Hindlimb muscle (tissue), 1 donor: Measurements from ENCODE around the gene TPSG1. TPM values are rescaled to one million over a fixed set of nuclear protein-coding genes. Genes with fewer than 3 reads are reported as not detected.
"Not testable (repeated sequence)": the region's sequence is repeated elsewhere in the genome, so short reads cannot be mapped to it uniquely, and the experiment has no call there.

Experiments
- DNase-seq: peaks from one replicate; pipeline ENCODE4 v3.0.0-alpha.2; 2013
- polyA plus RNA-seq: library from polyadenylated mRNA; unstranded; fragments of 120-200 nt; gene quantifications from one replicate; pipeline ENCODE4 v1.2.1, GENCODE V29; 2013; ENCODE audit not compliant: insufficient read length

The TPSG1 gene
- polyA plus RNA-seq, 1 donor, result 1.5 TPM

DNA sequence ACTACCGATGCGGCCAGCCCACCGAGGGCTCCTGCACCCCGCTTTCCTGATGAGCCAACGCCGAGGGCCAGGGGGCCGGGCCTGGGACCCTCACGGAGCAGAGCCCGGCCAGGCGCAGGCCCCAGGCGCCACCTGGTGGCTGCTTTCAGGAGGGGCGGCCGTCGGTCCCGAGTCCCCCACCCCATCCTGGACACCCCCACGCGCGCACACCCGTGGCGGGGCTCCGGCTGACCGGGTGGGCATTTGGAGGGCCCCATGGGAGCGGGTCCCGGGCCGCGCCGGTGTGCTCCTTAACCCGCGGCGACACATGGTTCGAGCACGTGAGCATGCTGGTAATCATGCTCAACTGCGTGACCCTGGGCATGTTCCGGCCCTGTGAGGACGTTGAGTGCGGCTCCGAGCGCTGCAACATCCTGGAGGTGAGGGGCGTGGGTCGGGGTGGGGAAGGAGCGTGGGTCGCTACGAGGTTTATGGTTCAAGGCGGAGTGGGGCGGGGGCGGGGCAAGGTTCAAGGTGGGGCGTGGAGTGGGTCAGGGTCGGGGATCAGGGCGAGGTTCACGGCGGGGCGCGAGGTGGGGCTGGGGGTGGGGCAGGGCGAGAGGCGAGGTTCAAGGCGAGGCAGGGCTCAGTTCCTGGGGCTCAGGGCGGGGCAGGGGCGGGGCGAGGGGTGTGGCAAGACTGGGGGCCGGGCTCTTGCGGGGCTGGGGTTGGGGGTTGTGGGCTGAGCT is 30.2 kb downstream of the TPSG1 start:
- DNase-seq, result no peak

DNA sequence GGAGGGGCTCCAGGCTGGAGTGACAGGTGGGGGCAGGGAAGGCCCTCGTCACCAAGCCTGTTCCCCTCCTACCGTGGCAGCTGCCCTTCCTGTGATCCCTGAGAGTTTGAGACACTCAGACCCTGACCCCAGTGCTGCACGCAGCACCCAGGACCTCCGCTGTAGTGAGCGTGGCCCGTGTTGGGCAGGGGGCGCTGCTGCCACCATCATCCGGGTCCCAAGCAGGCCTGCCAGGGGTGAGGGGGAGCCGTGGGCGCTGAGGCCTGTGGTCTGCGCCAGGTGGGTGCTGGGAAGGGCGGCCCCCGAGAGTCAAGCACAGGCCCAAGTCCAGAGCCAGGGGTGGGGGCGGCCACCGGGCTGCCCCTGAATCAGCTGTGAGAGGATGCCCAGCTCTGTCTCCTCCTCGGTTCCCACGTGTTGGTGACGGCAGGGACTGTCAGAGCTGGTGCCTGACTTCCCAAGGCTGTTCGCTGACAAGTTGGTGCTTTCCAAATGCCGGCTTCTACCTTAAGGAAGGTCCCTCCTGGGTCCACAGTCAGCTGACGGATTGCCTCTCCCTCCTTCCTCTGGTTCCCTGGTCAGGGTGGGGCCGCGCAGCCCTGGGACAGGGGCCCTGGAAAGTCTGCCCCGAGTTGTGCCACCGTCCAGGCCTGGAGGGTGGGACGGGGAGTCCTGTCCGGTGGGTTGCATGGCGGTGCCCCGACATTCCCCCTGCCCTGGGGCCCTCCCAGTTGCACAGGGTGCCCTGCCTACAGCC is 31.1 kb downstream of the TPSG1 start:
- no peak for DNase-seq

DNA sequence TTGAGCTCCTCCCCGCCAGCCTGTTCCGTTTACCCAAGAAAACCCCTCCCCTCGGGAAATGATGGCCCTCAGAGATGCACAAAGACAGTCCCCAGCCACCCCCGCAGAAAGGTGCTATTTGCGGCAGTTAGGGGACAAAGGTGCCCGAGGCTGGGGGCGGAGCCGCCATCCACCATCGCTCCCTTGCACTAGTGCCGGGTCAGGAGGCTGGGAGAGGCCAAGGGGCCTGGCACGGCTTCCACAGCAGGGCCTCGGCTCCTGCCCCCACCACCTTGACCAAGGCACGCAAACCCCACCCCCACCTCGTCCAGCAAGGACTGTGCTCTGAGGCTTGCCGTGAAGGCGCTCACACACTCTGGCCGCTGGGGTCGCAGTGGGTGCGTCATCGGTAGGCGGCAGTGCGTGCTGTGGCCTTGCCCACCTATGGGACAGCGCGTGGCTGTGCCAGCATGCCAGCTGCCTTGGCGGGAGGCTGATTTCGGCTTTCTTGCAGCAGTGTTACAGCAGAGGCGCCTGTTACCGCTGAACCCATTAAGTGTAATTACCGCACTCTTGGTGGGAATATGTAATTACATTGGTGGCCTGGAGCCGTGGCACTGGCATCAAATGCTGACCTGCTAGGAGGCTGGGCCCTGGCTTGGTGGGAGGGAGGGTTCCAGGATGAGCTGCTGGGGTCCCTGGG is 31.8 kb downstream of the TPSG1 start:
- no peak for DNase-seq

DNA sequence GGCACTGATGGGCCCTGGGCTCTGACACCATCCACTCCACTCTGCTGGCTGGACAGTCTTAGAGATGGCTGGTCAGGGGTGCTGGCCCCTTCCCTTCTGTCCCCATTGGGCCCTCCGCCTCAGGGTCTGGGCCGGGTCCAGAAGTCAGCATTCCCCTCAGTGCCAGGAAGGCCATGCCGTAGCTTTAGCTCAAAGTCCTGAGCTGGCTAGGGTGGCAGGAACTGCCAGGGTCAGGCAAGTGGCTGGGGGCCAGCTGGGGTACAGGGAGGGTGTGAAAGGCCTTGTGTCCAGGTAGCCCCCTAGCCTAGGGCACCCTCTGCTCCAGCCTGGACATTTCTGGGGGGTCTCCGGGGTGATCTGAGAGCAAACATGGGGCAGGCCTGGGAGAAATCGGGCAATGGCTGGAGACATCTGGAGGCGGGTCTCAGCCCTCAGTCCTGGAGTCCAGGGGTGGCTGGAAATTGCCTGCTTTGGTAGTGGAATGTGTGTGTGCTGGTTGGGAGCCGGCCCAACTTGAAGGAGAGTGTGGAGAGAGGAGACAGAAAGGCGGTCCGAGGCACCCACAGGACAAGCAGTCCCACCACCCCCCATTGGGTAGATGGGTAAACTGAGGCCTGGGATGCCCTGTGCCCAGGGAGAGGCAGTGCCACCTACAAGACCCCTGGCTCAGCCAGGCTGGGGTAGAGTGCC is 32.5 kb downstream of the TPSG1 start:
- no peak for DNase-seq

DNA sequence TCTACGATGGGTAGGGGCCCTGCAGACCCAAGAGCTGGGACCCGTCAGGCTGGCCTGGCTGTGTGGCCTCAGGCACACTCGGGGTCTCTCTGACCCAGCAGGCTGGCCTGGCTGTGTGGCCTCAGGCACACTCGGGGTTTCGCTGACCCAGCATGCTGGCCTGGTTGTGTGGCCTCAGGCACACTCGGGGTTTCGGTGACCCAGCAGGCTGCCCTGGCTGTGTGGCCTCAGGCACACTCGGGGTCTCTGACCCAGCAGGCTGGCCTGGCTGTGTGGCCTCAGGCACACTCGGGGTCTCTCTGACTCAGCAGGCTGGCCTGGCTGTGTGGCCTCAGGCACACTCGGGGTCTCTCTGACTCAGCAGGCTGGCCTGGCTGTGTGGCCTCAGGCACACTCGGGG is 34.3 kb downstream of the TPSG1 start:
- DNase-seq, result not testable (repeated sequence)

DNA sequence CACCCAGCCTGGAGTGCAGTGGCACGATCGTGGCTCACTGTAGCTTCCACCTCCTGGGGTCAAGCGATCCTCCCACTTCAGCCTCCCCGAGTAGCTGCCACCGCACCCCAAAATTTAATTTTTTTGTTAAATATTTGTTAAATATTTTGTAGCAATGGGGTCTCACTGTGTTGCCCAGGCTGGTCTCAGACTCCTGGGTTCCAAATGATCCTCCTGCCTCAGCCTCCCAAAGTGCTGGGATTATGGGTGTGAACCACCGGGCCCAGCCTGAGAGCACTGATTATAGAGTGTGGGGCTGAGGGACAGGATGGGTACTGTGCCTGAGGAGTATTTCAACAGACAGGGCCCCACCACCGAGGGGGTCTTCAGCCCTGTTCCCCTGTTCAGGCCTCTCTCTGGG is 35.6 kb downstream of the TPSG1 start:
- no peak for DNase-seq

DNA sequence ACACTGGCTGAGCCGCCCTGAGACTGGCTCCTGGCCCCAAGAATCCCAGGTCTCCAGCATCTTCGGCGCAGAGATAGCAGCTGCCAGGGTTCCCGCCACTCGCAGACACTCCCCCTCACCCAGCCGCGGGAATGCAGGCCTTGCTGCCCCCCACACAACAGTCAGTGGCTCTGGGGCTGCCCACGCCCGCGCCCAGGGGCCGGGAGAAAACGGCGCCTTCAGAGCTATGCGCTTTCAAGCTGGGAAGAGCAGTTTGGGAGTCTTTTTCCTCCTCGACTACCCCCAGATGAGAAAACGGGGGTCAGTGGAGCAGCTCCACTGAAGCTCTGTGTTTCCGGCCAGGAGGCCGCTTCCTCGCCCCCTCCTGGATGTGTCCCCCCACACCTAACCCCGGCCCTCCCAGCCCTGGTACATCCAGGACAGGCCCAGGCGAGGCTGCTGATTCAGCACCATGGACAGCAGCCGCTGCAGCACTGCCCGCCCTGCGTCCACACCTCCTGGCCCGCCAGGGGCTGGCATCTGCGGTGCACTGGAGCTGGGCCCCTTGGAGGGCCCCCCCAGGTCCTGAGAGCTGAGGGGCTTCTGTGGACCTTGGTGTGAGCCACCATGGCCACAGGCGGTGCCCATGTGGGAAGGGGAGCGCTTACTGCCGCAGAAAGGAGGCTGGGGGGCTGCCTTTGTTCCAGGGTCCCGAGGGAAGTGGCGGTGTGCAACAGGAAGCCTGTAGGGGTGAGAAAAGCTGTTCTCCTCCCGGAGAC is 36.5 kb downstream of the TPSG1 start:
- peak; percentile 46 for DNase-seq

DNA sequence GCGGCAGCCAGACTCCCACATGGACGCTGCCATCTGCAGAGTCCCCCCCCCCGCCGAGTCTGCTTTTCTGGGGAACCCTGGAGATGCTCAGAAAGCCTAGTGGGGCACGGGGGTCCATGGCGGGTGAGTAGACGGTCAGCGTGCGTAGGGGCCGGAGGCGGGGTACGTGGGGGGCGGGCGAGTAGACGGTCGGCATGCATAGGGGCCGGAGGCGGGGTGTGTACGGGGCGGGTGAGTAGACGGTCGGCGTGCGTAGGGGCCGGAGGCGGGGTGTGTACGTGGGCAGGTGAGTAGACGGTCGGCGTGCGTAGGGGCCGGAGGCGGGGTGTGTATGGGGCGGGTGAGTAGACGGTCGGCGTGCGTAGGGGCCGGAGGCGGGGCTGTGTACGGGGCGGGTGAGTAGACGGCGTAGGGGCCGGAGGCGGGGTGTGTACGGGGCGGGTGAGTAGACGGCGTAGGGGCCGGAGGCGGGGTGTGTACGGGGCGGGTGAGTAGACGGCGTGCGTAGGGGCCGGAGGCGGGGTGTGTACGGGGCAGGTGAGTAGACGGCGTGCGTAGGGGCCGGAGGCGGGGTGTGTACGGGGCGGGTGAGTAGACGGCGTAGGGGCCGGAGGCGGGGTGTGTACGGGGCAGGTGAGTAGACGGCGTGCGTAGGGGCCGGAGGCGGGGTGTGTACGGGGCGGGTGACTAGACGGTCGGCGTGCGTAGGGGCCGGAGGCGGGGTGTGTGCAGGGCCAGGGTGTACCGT is 39.4 kb downstream of the TPSG1 start:
- not testable (repeated sequence) for DNase-seq

DNA sequence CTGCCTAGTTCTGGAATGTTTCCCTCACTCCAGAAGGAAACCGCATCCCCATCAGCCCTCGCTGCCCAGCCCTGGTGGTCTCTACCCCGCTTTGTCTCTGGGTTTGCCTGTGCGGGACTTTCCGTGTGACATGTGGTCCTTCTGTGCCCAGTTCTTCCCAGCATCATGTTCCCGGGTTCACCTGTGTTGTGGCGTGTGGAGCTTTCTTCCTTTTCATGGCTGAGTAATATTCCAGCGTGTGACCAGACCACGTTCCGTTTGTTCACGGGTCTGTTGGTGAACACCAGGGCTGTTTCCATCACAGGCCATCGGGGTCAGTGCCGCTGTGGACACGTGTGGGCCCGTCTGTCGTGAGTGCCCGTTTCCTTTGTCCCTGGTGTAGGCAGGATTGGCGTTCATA is 40.1 kb downstream of the TPSG1 start:
- no peak for DNase-seq

DNA sequence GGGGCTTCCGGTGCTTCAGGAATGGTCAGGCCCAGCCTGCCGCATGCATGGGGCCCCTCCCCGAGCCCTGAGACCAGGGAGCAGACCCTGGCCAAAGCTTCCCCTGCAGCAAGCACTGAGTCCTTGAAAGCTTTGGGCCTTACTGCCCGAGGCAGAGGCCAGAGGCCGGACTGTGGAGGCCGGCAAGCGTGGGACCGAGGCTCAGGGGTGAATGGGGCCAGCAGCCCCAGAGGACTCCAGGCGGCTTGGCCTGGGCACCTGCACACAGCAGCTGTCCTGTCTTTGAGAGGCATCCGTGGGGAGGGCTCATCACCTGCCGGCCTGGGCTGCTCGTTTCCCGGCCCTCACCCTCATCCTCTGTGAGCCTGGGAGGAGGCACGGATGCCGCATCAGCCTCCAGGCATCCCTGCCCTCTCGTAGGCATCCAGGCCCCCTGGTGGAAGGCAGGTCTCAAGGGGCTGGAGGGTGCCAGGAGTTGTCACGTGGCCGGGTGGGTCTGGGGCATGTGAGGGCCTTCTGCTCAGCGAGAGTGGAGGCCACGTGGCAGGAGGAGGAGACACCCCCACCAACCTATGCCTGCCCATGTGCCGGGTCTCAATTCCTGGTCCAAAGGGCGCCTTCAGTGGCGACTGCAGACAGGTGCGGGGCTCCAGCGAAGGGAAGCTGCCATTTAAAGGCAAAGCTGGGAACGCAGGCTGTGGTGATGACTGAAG is 40.8 kb downstream of the TPSG1 start:
- DNase-seq, result no peak

DNA sequence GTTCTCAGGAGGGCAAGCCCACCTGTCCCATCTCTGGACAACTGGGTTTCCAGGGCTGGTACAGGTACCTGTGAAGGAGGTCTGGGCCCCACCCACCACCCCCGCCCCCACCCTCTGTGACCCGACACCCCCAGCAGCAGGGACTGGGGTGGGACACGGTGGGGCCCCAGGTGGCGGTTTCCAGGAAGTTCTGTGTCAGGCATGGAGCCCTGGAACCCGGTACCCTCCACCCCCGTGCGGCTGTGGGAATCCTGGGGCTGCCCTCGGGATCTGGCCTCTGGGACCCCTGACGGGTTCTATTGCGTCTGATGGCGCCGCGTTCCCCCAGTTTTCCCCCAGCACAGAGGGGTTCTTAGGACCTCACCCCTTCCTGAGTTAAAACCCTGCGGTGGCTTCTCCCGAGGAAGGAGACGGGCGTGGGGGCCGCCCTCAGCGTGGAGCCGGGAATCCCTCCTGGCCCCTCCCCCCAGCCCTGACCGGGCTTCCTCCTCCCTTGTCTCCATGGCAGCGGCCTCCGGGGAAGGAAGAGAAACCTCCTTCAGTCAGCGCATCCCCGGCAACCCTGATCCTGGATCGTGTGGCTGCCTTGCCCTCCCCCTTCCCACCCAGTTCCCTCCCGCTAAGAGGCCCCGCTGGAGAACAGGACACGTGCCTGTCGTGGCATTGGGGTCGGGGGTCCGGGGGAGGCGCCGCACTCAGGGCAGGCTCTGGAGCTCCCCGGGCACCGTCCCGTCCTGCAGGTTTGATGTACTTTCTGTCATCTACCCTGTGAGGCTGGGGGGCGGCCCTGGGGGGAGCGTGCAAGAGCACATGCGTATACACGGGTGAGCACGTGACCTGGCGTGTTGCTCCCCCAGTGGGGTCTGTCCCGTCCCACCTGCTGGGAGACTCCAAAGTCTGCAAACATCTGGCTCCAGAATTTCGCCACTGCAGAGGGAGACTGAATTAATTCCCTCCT is 41.8 kb downstream of the TPSG1 start:
- no peak for DNase-seq

DNA sequence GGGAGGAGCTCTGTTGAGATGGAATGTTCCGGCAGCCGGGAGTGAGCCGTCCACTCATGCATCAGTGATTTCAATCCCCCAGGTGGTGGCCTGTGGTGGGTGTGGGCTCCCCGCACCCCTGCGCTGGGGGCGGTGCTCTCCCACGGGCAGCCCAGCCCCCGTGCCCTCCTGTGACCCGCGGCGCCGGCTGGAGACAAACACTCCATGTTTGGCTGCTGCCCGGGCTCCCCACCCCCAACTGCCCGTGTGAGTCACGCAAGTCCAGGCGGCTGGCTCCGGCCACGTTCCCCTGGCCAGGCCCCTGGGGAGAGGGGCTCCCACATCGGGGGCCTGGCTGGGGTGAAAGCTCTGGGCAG is 42.8 kb downstream of the TPSG1 start:
- DNase-seq, result no peak

DNA sequence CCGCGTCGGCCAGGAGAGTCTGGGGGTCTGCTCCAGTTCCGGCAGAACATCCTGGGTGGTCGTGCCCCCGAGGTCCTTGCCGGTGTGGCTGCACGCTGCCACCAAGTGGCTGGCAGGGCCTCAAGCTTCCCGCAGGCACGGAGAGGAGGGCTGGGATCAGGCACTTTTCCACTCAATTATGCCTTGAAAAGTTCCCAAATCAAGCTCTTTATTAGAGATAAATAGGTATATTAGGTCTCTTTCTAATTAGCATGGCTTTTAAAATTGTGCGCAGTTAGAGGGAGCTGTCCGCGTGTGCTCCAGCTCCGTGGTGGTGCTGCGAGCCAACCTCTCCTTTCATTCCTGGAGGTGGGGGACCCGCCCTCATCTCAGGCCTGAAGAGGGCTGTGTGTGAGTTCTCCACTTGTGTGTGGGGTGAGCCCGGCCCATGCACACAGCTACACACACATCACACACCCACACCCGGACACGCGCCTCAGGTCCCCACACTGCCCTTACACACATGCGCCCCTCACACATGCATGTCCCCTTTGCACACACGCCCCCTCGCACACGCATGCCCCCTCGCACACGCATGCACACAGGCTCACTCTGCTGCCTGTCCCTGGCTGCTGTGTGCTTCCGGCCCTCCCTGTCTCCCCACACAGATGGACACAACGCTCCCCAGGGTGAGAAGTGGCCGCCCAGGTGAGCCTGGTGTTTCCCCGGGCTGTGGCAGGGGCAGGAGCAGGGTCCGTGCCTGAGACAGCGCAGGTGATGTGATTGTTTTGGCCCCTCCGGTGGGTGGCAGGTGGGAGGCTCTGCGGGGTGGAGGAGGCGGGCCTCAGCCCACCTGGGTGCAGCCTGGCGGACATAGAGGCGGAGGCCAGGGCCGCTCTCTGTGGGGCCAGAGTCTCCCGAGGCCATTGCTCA is 43.4 kb downstream of the TPSG1 start:
- DNase-seq, result no peak

DNA sequence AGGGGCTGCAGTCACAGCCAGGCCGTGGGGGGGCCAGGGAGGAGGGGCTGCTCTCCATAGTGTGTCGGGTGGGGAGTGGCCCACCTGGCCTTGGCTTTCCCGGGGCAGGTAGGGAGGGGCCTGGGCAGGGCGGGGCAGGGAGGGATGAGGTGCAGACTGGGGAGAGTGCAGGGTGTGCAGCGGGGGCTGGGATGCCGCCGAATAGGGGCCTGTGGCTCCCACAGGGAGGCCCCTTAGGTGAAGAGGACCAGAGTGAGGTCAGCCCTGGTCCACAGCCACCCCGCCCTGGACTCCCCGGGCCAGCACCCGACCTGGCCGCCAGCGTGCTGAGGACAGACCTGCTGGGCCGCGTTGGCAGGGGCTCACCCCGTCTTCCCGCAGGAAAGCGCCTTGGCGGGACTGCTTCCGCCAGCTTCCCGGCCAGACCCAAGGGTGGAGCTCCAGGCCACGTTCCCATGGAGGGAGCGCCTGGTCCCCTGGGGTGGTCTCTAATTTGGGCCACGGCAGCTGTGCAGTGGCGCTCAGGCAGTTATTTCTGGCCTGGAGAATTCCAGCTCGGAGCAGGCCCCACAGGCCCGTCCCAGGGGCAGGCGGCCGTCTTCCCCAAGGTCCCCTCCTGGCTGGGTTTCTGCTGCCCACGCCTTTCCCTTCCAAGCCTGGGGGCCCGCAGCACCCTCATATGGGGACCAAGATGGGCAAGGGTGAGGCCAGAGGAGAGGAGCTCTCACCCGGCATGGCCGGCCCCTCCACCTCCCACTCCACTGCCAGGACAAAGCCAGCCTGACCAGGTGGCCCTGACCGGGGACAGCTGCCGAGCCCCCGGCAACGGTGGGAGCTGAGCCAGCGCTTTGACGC is 44.3 kb downstream of the TPSG1 start:
- peak; percentile 30 for DNase-seq

DNA sequence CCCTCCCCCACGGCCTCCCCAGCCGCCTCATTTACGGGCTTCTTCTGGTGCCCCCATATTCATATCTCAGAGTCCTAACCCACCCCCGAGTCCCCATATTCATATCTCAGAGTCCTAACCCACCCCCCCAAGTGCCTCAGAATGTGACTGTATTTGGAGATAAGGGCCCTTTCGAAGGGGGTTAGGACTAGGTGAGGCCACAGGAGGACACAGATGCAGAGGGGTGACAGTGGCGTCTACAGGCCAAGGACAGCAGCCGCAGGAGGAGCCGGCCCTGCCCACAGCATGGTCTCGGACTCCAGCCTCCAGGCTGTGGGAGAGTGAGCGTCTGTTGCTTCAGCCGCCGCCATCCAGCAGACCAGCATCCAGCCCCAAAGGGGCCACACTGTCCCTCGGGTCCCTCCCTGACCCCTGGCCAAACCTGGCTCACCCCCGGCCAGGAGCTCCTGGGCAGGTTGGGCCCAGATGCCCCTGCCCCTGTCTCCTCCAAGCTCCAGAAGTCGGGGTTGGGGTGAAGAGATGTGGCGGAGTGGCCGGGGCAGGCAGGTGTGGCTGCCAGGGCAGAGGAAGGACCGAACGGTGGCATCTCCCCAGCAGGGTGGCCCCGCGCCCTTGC is 46.7 kb downstream of the TPSG1 start:
- DNase-seq, result no peak

DNA sequence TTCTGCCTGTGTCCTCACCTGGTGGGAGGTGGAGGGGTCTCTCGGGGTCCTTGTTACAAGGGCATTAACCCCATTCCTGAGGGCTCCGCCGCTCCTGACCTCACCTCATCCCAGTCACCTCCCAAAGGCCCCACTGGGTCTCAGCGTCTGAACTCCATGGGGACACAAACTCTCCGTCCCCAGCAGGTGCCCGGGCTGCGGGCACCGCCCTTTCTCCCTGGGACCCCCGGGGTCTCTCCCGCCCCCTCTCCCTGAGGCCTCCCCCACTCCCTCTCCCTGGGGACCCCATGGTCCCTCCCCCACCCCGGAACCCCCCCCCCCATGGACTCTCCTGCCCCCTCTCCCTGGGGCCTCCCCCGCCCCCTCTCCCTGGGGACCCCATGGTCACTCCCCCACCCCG is 47.3 kb downstream of the TPSG1 start:
- no peak for DNase-seq

DNA sequence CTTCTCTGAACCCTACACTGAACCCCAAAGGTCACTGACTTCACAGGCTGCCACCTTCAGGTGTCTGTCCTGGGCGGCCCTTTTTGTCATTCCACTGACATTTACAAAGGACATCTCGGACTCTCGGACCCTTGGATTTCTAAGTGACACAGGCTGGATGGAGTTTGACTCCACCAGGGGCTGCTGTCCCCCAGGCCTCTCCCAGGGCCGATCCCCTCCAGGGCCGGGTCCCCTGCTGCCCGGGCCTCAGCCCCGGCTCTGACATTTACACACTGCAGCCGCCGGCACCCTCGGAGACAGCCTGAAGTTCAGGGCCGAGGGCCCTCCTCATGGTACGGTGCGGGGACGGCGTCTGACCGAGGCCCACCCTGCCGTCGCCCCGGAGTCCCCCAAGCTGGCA is 48.0 kb downstream of the TPSG1 start:
- no peak for DNase-seq
